KBM-7 (cell line): ENCODE measurements around the gene PRODH.
"Not testable (repeated sequence)": the region's sequence is repeated elsewhere in the genome, so short reads cannot be mapped to it uniquely, and the experiment has no call there.

Source experiments
- DNase-seq: peaks from one replicate; pipeline ENCODE4 v3.0.0-alpha.2; 2015
- in situ Hi-C: fragments of 300-500 bp; cut with MboI; formaldehyde crosslinking; loops from 2 replicates; pipeline ENCODE4 v1.14.3; 2020; ENCODE audit warnings: low sequenced_read_pairs, low pct_unique_long_range_greater_than_20kb, mixed read lengths

Gene PRODH

GRCh38 chr22:18935889-18936529, at the start of gene PRODH:
TSS of gene PRODH (minus strand) at chr22:18936293. CDS start at chr22:18936287, 6 bp downstream.
- no peak for DNase-seq
- in situ Hi-C loops: no loop called here

GRCh38 chr22:18985780-18986179, 49.7 kb upstream of the PRODH start:
- no peak for DNase-seq
- in situ Hi-C loops: no loop called here

DNA sequence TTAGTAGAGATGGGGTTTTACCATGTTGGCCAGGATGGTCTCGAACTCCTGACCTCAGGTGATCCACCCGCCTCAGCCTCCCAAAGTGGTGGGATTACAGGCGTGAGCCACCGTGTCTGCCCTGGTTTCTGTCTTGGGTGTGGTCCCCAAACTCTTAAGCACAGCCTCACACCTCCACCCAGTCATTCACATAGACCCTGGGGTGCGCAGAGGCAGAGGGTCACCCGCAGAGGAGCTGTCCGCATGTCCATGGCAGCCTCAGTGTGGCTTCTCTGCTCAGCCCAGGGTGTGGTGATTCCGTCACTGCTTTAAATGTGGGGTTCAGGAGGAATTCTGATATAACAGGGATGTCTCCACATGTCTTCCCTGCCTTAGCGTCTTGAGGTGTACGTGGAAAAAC, 48.5 kb upstream of the PRODH start:
- DNase-seq: no peak
- in situ Hi-C loops: no loop called here

DNA sequence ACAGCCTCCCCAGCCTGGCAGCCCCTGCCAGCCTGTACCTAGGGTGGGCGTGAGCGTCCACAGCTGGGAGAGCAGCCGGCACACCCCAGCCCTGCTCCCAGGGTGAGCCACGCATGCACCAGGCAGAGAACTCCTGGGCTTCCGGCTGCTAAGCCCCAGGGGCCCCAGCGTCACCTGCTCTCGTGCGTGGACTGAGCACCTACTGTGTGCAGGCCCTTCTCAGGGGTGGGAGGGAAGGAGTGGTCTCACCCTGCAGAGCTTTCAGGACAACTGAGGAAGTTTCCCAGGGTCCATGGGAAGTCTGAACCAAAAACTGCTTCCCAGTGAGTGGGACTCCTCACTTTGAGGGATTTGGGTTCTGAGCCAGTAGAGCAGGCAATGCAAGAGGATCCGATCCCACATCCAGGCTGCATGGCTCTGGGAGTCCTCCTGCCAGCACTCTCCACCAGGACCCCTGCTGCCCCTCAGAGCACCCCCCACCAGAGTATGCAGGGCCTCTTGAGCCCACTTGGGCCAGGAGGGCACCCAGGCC, 47.1 kb upstream of the PRODH start:
- no peak for DNase-seq
- in situ Hi-C loops: no loop called here

DNA sequence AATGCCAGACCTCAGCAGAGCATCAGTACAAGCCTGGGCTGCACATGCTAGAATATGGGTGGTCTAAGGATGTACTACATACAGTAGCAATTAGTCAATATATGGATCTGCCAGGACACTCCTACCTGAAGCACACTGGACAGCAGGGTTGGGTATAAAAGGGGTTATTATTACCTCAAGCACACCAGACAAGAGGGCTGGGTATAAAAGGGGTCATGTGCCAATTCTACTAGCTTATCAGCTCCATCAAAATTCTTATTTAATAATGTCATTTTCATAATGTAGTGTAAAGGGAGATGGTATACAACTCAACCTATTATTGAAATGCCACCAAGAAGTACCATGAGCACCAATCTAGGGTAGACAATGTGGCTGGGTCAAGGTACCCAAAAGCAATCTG, 44.7 kb upstream of the PRODH start:
- DNase-seq: no peak
- in situ Hi-C loops: no loop called here

DNA sequence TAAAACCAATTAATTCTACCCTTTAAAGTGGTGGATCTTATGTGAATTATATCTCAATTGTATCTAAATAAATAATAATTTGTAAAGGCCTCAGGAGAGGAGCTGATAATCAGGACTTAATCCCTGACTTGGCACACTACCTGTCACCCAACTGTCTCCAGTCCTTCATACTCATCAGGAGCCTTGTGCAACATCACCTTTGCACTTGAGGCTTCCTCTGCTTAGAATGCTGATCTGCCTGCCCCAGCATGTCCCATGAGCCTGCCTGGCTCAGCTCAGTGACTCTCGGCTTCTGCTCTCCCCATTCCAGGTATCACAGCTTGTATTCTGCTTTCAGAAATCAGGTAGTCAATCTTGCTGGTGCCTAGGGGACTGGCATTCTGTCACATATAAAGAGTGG, 43.9 kb upstream of the PRODH start:
- DNase-seq: no peak
- in situ Hi-C loops: no loop called here

DNA sequence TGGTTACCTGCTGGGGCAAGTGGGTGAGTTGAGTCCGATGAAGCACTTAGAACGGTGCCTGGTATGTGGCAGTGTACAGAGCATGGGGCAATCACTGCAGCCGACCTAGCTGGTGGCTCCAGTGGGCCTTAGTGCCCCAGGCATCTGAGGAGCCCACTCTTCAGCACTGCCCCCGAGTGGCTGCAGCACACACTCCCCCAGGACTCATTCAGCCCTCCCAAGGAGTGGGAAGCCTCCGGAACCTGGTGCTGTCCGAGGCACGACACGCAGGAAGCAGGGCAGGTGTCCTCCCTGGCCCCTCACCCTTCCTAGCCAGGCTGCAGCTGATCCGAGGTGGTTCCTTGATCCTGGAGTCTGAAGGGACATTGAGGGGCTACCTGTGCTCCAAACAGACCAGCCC, 42.4 kb upstream of the PRODH start:
- no peak for DNase-seq

DNA sequence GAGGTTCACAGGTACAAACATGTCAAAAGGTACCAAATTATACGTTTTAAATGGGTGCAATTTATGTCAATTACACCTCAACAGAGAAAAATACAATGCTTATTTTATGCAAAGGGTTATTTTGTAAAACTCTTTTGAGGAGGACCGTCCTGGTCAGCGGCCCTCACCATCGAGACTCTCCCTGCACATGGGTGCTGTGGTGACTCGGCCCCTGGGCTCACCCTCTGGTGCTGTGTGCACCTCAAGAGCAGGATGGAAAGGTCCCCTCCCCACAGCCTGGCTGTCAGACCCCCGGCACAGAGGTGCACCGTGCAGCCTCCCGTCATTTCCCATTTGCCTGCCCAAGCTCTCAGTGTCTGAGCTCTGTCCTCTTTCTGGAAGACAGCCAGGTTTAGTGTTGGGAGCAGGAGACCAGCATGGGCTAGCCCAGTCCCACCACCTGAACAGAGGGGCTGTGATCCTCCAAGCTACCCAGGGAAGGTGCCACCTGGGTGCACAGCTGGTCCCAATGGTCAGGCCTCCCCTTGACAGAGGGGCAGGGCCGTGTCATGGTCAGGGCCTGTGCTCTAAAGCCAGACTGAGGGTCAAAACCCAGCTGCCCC, 41.8 kb upstream of the PRODH start:
- no peak for DNase-seq
- in situ Hi-C loops: no loop called here

More for the DNA sequence above, 42.4 kb upstream of the PRODH start:
- in situ Hi-C loops: no loop called here

DNA sequence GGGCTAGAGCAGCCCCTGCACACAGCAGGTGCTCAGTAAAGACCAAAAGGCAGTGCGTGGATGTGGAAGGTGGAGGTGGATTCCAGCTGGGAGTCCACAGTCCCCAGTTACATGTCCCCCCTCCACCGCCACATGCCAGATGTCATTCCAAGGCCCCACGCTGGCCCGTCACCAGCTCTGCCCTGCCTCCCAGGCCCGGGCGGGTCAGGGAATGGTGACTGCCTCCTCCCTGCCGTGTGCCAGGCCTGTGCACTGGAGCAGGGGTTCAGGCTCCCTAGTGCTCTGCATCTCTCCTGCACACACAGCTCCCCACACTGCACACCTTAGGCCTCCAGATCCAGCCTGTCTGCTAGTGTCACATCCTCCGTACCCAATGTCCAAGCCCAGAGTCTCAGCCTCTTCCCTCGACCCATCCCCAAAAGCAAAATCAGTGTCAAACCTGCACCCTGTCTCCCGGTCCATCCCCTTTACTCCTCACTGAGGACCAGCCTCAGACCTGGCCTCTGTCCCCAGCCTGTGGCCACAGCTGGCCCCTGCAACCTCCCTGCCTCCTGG, 40.2 kb upstream of the PRODH start:
- in situ Hi-C loops: no loop called here
- no peak for DNase-seq

GRCh38 chr22:18975434-18976196, 39.5 kb upstream of the PRODH start:
- in situ Hi-C loops: no loop called here

DNA sequence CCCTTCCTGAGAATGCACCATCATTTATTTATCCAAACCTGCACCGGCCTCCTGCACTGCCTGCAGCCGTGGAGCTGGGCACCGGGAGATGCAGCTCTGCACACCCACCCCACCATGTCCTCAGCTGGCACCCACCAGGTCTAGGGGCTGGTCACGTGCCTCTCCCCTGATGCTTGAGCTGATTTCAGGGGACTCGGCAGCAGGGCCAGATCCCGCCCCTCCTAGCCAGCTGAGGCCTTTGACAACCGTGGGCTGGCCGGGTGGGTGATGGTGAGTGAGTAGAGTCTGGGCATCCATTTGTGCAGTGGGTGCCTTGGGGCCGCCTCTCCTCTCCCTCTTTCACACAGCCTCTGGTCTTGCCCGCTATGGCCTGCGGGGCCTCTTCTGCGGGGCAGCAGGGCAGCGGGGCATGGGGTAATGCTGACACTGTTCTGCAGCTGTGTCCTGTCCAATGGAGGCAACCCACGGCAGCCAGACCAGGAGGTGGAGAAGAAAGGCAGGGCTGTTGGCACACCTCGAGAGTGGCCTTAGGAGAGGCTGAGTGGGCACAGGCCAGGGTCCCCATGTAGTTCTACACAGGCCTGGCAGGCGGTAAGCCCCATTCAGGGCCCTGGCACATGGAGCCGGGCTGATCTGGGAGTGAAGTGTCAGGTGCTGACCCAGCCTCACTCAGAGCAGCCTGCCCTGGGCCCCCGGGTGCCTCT, 38.5 kb upstream of the PRODH start:
- in situ Hi-C loops: no loop called here
- no peak for DNase-seq

More at GRCh38 chr22:18975434-18976196, 39.5 kb upstream of the PRODH start:
- DNase-seq: no peak

GRCh38 chr22:18973264-18974031, 37.4 kb upstream of the PRODH start:
- in situ Hi-C loops: no loop called here
- no peak for DNase-seq

DNA sequence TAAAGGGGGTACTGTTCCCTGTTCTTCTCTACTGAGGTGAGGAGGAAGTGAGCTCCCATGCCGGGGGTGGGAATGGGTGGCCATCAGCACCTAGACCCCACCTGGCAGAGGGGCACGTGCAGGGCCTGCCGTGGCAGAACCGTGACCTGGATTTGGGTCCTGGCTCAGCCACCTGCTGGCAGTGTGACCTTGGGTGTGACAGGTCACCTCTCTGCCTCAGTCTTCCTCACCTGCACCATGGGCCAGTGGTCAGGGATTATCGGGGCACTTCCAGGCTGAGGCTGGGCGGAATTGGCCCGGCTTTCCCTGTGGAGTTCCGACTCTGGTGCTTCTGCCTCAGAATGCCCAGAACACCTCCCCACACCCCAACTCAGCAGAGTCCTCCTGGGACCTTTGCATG, 36.5 kb upstream of the PRODH start:
- in situ Hi-C loops, DNase-seq: not testable (repeated sequence)

DNA sequence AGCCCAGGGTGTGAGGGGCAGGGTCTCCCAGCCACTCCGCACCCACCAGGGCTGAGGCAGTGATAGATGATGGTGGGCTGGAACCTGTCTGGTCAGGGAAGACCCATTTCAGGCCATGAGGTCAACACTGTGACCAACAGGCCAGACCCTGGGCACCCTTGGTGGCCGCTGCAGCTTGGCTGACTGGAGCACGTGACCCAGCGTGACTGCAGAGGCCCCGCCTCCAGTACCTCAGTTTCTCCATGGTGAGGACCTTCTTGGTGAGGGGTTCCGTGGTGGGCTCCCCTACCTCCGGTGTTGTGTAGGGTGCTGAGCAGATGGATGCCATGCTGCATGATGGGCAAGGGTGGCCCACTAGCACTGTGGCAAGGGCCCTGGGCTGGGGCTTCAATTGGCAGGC, 35.9 kb upstream of the PRODH start:
- DNase-seq, in situ Hi-C loops: not testable (repeated sequence)

- no peak for DNase-seq
- in situ Hi-C loops: no loop called here
These were observed 35.2 kb upstream of the PRODH start for GRCh38 chr22:18971321-18971751.

- in situ Hi-C loops: no loop called here
- no peak for DNase-seq
These were observed 34.8 kb upstream of the PRODH start for GRCh38 chr22:18970948-18971315.

GRCh38 chr22:18970176-18970947, 34.3 kb upstream of the PRODH start:
- peak; percentile 17 for DNase-seq
- in situ Hi-C loops: no loop called here
